Adrenal gland (tissue), 12 donors: ENCODE results near the gene ADARB2. TPM values are rescaled to one million over a fixed set of nuclear protein-coding genes. Genes with fewer than 3 reads are reported as not detected.

ENCODE experiments used
- DNase-seq, 7 donors: peaks; one replicate each; pipeline ENCODE4 v3.0.0-alpha.2; 2019 to 2020
- H3K27ac ChIP-seq, 5 donors: fragments of 200-600 bp; sonication (generic) in 4 of 5; 1 replicate in 3 of 5; 2 replicates in 2 of 5; pipeline versions ENCODE4 v1.5.1 to v1.8.0; 2016 to 2020; ENCODE audit warnings: mild to moderate bottlenecking in 1 of 5
- H3K27me3 ChIP-seq: fragments of 200-600 bp; 2 replicates; pipeline ENCODE4 v1.8.0; 2021
- H3K36me3 ChIP-seq, 2 donors: fragments of 200-600 bp; replicated peaks in 1 of 2; 1 replicate in 1 of 2; 2 replicates in 1 of 2; pipeline versions ENCODE4 v1.5.1 to v1.8.0; 2018 to 2022
- H3K4me1 ChIP-seq, 2 donors: fragments of 200-600 bp; replicated peaks in 1 of 2; 1 replicate in 1 of 2; 2 replicates in 1 of 2; pipeline versions ENCODE4 v1.5.1 to v1.8.0; 2018 to 2021
- H3K4me3 ChIP-seq, 4 donors: fragments of 200-600 bp; sonication (generic) in 3 of 4; one replicate each; pipeline ENCODE4 v1.5.1; 2016 to 2018
- H3K9me3 ChIP-seq, 3 donors: fragments of 200-600 bp; sonication (generic) in 1 of 3; replicated peaks in 1 of 3; 1 replicate in 2 of 3; 2 replicates in 1 of 3; pipeline versions ENCODE4 v1.5.1 to v1.8.0; 2016 to 2021
- POLR2A ChIP-seq, 2 donors: fragments of 450-650 bp; IDR thresholded peaks; one replicate each; pipeline ENCODE4 v1.6.1; 2017; ENCODE audit warnings: antibody characterized with exemption in 2 of 2, mild to moderate bottlenecking in 2 of 2, moderate library complexity in 1 of 2
- WGBS, 4 donors: extraction: QIAGEN DNeasy Blood & Tissue Kit in 2 of 4; methylation state at CpG; one replicate each; pipeline versions ENCODE4 v1.1.5 to v1.1.7; 2013 to 2017; 5-methylcytosine and 5-hydroxymethylcytosine counted together
- intact Hi-C, 2 donors: fragments of 100-400 bp; cut with DNase I; formaldehyde crosslinking; loops; one replicate each; pipeline versions ENCODE4 v1.14.1 to v1.15.0; 2022 to 2023
- polyA plus RNA-seq, 3 donors: library from polyadenylated mRNA; stranded (reverse); fragments of 200-250 nt in 2 of 3; fragments of 350-450 nt in 1 of 3; fragmentation: Illumina TruSeq in 1 of 3; extraction: RNeasy Lipid Tissue Mini Kit (QIAGEN cat#74804) in 1 of 3; gene quantifications; one replicate each; pipeline ENCODE4 v1.2.3, GENCODE V29; 2013 to 2014
- total RNA-seq, 9 donors: library from RNA; depleted of rRNA in 4 of 9; stranded (reverse); fragments of >200 nt in 4 of 9; fragments of 120-200 nt in 1 of 9; fragmentation: NEBNext Ultra II Directional in 1 of 9; extraction: Animal tissue kit (Norgen Biotek cat#: 25700) in 1 of 9; gene quantifications; one replicate each; pipeline versions ENCODE4 v1.1.0 to v1.2.4, GENCODE V29; 2013 to 2023
- TF ChIP-seq, protein P1 (sequence below), 6 experiments: fragments of 450-650 bp in 4 of 6; fragments of 200-600 bp in 2 of 6; sonication (generic) in 1 of 6; IDR thresholded peaks; 1 replicate in 5 of 6; 2 replicates in 1 of 6; pipeline versions ENCODE4 v1.5.1 to v1.8.0; 2016 to 2021; ENCODE audit warnings: antibody characterized with exemption in 6 of 6, mild to moderate bottlenecking in 2 of 6, moderate library complexity in 1 of 6
- donor health status: healthy with polysubstance abuse.
- donor health status: Bipolar disorder and iron deficiency.
- donor health status: DM: yes; HTN: yes; CAD: no.
- donor health status: DM: no; HTN: no; CAD: no.
- donor health status: DM: no; HTN: no; CAD: no.
- donor health status: DM: yes; HTN: yes; CAD: no.

ADARB2 gene
- total and polyA plus RNA-seq, 12 donors, result 0.14 to 3.1 (median 0.91) TPM

DNA sequence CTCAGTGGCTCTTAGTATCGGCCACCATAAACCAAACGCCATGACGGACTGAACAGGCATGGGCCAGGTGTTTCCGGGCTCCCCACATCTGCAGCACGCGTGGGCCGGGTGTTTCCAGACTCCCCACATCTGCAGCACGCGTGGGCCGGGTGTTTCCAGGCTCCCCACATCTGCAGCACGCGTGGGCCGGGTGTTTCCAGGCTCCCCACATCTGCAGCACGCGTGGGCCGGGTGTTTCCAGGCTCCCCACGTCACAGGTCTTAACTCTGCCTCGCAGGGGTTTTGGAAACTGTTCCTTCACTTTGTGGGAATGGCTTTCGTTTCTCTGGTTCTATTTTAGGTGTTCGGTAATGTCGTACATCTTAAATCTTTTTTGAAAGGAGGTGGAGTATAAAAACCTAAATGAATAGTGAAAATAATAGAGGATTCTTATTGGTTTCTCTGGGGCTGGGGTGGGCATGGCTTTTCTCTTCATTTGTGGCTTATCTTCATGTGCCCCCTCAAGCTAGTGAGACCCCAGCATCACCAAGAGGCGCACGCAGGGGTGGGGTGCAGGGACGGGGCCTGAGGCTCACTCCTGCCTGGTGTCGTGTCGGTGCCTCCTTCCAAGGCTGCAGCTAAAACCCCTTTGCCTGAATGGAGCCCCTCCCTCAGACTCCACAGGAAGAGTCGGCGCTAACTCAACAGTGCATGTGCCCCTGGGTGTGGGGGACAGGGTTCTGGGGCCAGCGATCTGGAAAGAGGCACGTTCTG, 554.9 kb downstream of the ADARB2 start:
- Histone ChIP-seq H3K4me3 (no peak overlapping the region), H3K36me3 (no peaks in the 10 kb centered on the region), H3K27ac (no peak overlapping the region), H3K9me3 (no peaks in the 10 kb centered on the region), H3K27me3 (no peaks in the 10 kb centered on the region), H3K4me1 (no peaks in the 10 kb centered on the region)
- intact Hi-C loops, result no loop called here
- WGBS, 4 donors, result 79 to 84% (median 82%) methylated on average over 25 to 30 of the region's 30 CpGs
- DNase-seq, result no peak
- TF ChIP-seq, protein P1, sequence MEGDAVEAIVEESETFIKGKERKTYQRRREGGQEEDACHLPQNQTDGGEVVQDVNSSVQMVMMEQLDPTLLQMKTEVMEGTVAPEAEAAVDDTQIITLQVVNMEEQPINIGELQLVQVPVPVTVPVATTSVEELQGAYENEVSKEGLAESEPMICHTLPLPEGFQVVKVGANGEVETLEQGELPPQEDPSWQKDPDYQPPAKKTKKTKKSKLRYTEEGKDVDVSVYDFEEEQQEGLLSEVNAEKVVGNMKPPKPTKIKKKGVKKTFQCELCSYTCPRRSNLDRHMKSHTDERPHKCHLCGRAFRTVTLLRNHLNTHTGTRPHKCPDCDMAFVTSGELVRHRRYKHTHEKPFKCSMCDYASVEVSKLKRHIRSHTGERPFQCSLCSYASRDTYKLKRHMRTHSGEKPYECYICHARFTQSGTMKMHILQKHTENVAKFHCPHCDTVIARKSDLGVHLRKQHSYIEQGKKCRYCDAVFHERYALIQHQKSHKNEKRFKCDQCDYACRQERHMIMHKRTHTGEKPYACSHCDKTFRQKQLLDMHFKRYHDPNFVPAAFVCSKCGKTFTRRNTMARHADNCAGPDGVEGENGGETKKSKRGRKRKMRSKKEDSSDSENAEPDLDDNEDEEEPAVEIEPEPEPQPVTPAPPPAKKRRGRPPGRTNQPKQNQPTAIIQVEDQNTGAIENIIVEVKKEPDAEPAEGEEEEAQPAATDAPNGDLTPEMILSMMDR (IDR thresholded peaks at IDR 0.05), result no peak
- no peak for TF ChIP-seq POLR2A (IDR thresholded peaks at IDR 0.05)

DNA sequence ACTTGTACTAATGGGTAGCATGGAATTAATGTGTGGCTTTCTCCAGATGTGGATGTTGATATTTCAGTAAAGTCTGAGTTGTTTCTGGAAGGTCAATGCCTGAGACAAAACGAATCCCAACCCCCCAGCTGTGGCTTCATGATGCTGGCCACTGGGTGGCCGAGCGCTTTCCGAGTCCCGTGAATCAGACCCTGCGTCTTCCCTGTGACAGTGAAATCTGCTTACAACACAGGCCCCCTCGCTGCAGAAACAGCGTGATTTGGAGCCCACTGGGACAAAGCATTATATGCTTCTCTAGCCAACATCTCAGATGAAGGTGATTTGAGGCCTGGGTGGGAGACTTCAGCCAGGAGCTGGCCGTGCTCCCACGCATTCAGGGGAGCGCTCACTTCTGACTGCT, 556.5 kb downstream of the ADARB2 start:
- TF ChIP-seq, protein P1 (IDR thresholded peaks at IDR 0.05), result no peak
- TF ChIP-seq POLR2A (IDR thresholded peaks at IDR 0.05), result no peak
- Histone ChIP-seq H3K4me1 (no peaks in the 10 kb centered on the region), H3K36me3 (no peaks in the 10 kb centered on the region), H3K4me3 (no peak overlapping the region), H3K27me3 (no peaks in the 10 kb centered on the region), H3K9me3 (no peaks in the 10 kb centered on the region), H3K27ac (no peak overlapping the region)
- no peak for DNase-seq
- WGBS, 4 donors, result 75 to 83% (median 79%) methylated on average over 10 to 11 of the region's 11 CpGs
- intact Hi-C loops, result no loop called here

DNA sequence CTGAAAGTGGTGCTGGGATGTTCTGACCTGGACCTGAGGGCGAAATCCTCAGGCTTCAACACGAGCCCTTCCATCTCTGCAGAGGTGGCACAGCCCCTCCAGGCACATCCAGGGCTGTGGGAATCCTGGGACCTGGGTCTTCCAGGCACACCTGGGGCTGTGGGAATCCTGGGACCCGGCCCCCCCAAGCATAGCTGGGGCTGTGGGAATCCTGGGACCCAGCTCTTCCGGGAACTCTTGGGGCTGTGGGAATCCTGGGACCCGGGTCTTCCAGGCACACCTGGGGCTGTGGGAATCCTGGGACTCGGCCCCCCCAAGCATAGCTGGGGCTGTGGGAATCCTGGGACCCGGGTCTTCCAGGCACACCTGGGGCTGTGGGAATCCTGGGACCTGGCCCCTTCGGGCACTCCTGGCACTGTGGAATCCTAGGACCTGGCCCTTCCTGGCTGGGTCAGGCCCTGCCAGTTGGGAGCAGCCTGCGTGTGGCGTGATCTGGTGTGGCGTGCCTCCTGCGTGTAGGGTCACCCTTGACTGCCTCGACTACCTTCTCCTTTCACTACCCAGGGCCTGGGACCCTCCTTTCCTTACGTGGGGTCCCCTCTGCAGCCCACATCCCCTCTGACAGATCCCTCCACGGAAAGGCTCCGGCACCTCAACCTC, 557.1 kb downstream of the ADARB2 start:
- no peak overlapping the region for H3K27ac ChIP-seq

More for the DNA sequence above, 557.1 kb downstream of the ADARB2 start:
- DNase-seq, result no peak
- Histone ChIP-seq H3K36me3 (no peaks in the 10 kb centered on the region), H3K4me1 (no peaks in the 10 kb centered on the region), H3K4me3 (no peak overlapping the region), H3K9me3 (no peaks in the 10 kb centered on the region), H3K27me3 (no peaks in the 10 kb centered on the region)
- intact Hi-C loops, result no loop called here
- TF ChIP-seq, protein P1 (IDR thresholded peaks at IDR 0.05), result no peak
- no peak for TF ChIP-seq POLR2A (IDR thresholded peaks at IDR 0.05)
- 79 to 91% (median 81%) methylated on average over 9 to 16 of the region's 16 CpGs for WGBS, 4 donors
